ENCODE results near the gene DAB2IP.
"Not testable (repeated sequence)": the region's sequence is repeated elsewhere in the genome, so short reads cannot be mapped to it uniquely, and the experiment has no call there.

Gene DAB2IP

DNA sequence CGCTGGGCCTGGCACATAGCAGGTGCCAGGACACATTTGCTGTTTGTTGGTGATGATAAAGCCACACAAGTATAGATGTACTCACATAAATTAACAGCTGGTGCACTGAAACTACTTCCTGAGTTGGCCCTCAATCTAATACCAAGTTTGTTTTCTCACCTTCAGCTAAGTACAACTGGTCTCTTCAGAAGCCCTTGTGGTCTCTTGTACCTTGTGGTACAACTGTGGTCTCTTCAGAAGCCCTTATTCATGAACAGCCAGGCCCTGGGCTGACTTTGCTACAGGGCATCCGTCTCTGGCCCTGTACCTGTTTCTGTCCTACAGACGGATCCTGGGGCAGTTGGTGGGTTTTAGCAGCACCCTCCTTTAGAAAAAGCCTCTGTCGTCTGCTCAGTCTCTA is 81.5 kb downstream of the DAB2IP start:
- peaks cover 11% of the 10 kb centered on the region for H3K27me3 Mint-ChIP-seq
- H3K4me3 Mint-ChIP-seq: no peak overlapping the region
- no peaks in the 10 kb centered on the region for H3K9me3 Mint-ChIP-seq (ENCODE audit: low read depth)
- no peaks in the 10 kb centered on the region for H3K36me3 Mint-ChIP-seq
- H3K4me1 Mint-ChIP-seq (ENCODE audit: low read depth): peaks cover 9% of the 10 kb centered on the region
- no peak overlapping the region for H3K27ac Mint-ChIP-seq

DNA sequence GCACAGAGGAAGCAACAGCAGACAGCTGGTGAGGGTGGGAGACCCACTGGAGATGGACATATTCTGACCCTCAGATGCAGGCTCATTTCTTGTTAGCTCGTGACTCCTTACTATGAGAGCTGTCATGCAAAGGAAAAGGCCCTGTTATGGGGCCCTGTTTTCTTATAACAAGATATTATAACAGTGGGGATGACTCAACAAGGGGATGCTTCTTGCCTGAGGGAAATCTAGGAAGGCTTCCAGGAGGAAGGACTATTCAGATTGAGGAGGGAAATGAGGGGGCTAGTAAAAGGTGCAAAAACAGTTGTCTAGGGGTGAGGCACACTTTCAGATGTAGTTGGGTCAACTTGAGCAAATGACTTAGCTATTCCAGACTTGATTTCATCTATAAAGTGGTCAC is 83.0 kb downstream of the DAB2IP start:
- peaks cover 9% of the 10 kb centered on the region for H3K4me1 Mint-ChIP-seq (ENCODE audit: low read depth)
- no peak overlapping the region for H3K27ac Mint-ChIP-seq
- H3K36me3 Mint-ChIP-seq: no peaks in the 10 kb centered on the region
- no peak overlapping the region for H3K4me3 Mint-ChIP-seq
- H3K9me3 Mint-ChIP-seq (ENCODE audit: low read depth): no peaks in the 10 kb centered on the region
- H3K27me3 Mint-ChIP-seq: peaks cover 11% of the 10 kb centered on the region

DNA sequence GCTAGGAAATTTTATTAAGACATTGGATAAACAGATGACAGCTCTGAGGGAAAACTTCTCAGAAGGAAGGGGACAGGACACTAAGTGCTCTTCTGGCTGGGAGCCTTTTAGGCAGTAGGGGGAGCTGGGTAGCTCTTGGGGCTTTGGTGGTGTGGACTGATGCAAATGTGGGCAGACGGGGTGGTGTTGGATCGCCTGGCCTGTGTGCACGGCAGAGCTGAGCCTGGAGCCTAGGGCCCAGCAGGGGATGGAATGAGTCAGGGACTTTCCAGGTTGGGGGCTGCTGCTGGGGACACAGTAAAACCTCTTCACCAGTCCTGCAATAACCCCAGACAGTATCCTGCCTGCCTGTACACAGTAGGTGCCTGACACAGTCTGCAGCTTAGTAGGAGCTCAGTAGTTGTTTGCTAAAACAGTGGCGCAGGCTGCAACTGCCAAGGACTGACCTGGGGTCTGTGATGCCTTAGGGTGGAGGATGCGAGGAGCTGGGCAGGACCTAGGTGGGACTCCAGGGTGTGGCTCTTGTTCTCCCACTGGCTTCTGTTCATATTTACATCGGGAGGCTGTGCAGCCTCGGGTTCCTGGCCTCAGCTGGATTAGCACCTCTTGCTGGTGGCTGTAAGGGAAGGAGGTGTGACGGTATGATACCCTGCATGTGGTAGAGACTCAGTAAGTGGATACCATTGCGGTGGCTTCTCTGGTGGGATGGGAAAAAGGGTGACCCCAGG is 83.8 kb downstream of the DAB2IP start:
- H3K36me3 Mint-ChIP-seq: no peaks in the 10 kb centered on the region
- no peak overlapping the region for H3K4me3 Mint-ChIP-seq
- peaks cover 9% of the 10 kb centered on the region for H3K4me1 Mint-ChIP-seq (ENCODE audit: low read depth)
- H3K27me3 Mint-ChIP-seq: peaks cover 11% of the 10 kb centered on the region
- H3K9me3 Mint-ChIP-seq (ENCODE audit: low read depth): no peaks in the 10 kb centered on the region
- H3K27ac Mint-ChIP-seq: no peak overlapping the region

DNA sequence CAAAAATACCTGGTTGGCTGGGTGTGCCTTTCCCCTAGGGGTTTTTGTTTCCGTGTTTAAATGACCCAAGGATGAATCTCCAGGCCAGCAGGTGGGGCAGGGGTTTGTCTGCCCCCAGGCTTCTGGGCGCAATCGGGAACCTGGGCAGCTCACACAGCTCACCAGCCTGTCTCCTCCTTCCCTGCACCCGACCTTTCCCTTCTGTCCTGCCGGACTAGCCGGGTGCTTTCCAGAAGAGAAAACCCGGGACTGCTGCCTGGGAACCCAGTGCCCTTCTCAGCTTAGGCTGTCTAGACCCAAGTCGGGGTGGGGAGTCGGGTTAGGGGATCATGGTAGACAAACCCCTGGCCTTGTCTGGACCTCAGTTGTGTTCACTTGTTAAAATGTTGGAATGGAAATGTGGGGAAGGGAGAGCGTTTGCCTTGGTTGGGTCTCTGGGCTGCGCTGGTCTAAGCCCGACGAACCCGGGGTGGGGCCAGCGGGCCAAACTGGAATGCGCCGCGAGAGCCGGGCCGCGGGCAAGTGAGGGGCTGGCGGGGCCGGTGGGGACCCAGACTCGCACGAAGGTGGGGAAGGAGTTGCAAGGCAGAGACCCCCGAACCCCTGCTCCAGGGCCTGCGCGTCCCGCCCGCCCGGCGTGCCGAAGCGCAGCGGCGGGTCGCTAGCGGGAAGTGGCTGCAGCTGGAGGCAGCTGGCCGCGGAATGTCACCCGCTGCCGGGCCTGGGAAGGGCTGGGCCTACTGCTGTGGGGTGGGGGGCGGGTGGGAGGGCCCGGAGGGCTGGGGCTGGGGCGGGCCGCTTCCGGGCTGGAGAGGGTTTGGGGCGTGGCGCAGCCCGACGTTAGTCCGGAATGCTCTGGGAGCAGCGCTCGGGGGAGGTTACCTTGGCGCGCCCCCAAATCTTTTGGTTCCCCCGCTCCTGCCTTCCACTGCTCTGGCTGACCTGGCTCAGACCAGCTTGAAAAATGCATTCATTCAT is 84.6 kb downstream of the DAB2IP start:
- Mint-ChIP-seq H3K4me3 (peak overlapping the region; percentile 46), H3K36me3 (no peaks in the 10 kb centered on the region), H3K4me1 (ENCODE audit: low read depth) (peaks cover 9% of the 10 kb centered on the region), H3K9me3 (ENCODE audit: low read depth) (no peaks in the 10 kb centered on the region), H3K27me3 (peaks cover 11% of the 10 kb centered on the region), H3K27ac (no peak overlapping the region)

DNA sequence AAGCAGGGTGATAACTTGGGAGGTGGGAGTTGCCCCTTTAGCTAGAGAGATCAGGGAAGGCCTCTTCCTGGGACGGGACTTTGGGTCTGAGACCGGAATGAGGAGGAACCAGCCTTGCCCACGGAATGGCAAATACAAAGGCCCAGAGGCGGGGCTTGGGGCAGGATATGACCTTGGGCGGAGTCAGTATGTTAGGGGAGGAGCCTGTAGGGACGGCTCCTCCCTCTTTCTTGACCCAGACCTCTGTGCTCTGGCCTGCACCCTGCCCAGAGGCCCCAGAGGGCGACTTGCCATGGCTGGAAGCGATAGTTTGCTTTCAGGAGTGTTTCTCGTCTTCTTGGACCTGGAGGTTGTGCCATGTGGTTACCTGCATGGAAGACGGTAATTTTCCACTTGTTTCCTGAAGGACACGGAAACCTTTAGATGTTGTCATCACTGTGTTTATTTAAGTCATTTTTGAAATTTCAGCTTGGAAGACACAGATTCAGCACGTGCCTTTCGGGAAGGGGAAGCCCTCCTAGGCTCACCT is 85.6 kb downstream of the DAB2IP start:
- Mint-ChIP-seq H3K27ac (peak overlapping the region; percentile 46), H3K36me3 (no peaks in the 10 kb centered on the region), H3K4me1 (ENCODE audit: low read depth) (peaks cover 9% of the 10 kb centered on the region), H3K4me3 (peak overlapping the region; percentile 46), H3K9me3 (ENCODE audit: low read depth) (no peaks in the 10 kb centered on the region), H3K27me3 (peaks cover 11% of the 10 kb centered on the region)

DNA sequence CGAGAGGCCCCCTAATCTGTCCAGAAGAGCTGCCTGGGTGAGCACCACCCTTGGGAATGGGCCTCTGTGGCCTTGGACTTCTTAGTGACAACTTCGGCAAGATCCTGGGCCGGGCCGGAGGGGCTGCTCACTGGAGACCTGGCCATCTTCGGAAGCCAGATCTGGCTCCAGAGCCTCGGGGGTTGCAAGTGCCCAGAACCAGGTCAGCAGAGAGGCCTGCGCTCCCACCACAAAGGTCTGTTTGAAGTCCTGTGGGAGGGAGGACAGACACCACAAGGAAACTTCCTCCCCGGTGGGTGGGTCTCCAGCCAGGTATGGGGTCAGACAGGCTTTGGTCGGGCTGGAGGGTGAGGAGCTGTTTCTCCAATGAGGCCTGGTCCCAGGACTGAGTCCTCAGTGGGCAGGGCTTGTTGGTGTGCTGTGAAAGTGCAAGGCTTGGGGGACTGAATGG is 86.1 kb downstream of the DAB2IP start:
- H3K27me3 Mint-ChIP-seq: peaks cover 11% of the 10 kb centered on the region
- H3K27ac Mint-ChIP-seq: no peak overlapping the region
- peaks cover 6% of the 10 kb centered on the region for H3K4me1 Mint-ChIP-seq (ENCODE audit: low read depth)
- H3K9me3 Mint-ChIP-seq (ENCODE audit: low read depth): no peaks in the 10 kb centered on the region
- no peaks in the 10 kb centered on the region for H3K36me3 Mint-ChIP-seq
- H3K4me3 Mint-ChIP-seq: no peak overlapping the region

DNA sequence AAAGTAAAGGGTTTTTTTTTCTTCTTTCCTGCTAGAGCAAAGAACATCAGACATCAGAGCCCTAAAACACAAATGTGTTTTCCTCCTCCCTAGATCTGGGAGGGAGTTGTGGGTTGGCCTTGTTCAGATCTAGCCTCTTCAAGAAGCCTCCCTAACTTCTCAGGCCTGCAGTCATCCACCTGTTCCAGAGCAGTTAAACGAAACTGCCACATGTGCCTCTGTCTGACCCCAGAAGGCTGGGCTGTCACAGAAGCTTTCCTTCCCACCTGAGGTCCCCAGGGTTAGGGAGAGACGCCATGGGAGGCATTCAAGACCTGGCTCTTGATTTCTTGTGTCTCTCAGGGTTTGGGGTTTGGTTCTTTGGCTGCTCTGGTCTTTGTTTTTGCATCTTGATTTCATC is 87.0 kb downstream of the DAB2IP start:
- H3K4me3 Mint-ChIP-seq: no peak overlapping the region
- no peak overlapping the region for H3K27ac Mint-ChIP-seq
- no peaks in the 10 kb centered on the region for H3K9me3 Mint-ChIP-seq (ENCODE audit: low read depth)
- peaks cover 6% of the 10 kb centered on the region for H3K4me1 Mint-ChIP-seq (ENCODE audit: low read depth)
- H3K27me3 Mint-ChIP-seq: peaks cover 11% of the 10 kb centered on the region
- no peaks in the 10 kb centered on the region for H3K36me3 Mint-ChIP-seq

DNA sequence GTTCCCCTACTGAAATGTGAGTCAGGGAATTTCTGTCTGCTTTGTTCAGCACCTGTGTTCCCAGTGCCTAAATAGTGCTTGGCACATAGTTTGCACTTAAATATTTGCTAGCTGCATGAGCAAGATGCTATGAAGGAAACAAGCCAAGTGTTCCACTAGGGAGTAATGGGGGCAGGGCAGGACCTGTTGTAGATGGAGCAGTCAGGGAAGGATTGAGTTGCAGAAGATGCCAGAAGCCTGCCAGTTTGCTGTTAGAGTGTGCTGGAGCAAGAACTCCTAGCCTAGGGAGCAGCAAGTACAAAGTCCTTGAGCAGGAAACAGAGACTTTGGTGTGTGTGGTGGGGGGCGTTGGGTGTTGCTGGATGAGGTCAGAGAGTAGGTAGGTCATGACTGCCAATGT is 87.5 kb downstream of the DAB2IP start:
- Mint-ChIP-seq H3K27ac (no peak overlapping the region), H3K4me1 (ENCODE audit: low read depth) (peaks cover 6% of the 10 kb centered on the region), H3K36me3 (no peaks in the 10 kb centered on the region), H3K27me3 (peaks cover 9% of the 10 kb centered on the region), H3K9me3 (ENCODE audit: low read depth) (no peaks in the 10 kb centered on the region), H3K4me3 (no peak overlapping the region)

DNA sequence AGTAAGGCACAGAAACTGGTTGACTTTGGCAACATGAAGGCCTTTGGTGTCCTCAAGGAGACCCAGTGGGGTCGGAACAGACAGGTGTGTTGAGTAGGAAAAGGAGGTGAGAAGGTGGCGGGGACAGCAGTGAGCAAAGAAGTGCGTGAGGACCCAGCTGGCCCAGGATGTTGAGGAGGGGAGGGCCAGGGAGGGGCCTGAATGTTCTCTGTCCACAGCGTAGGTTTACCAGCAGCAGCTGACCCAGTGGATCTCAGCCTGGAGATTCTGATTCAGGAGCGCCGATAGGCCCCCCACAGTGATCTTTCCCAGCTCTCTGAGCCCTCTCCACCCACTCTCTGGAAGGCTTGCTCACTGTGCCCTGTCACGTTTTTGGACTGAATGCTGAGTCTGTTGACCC is 88.5 kb downstream of the DAB2IP start:
- no peaks in the 10 kb centered on the region for H3K9me3 Mint-ChIP-seq (ENCODE audit: low read depth)
- no peaks in the 10 kb centered on the region for H3K36me3 Mint-ChIP-seq
- no peak overlapping the region for H3K27ac Mint-ChIP-seq
- H3K27me3 Mint-ChIP-seq: peaks cover 6% of the 10 kb centered on the region
- H3K4me3 Mint-ChIP-seq: no peak overlapping the region
- peaks cover 6% of the 10 kb centered on the region for H3K4me1 Mint-ChIP-seq (ENCODE audit: low read depth)

DNA sequence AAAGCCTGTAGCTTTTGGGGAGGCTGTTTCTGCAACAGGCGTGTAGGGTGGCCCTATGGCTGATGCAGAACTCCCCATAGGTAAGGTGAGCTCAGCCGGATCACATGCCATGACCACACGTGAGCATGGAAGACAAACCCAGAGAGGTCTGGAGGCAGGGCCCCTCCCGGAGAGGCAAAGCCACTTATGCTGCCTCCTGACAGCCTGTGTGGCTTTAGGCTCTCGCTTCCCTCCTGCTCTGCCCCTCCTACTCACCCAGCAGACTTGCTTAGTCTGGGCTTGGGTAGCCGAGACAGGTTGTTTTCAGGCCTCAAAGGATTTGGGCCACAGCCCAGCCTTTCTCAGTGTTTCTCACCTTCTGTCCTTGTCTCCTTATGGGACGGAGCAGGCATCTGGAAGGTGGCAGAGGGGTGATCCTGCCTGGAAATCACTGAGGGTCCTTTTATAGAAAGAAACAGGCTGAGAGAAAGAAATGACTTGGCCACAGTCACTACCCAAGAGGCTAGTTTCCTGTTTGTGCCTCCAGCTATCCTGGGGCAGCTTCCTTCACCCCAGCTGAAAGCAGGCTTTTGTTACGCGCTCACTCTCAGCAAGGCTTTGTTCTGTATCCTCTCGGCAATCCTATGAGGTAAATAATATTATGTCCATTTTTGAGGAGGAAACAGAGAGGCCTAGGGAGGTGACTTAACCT is 89.9 kb downstream of the DAB2IP start:
- Mint-ChIP-seq H3K27ac (no peak overlapping the region), H3K9me3 (ENCODE audit: low read depth) (no peaks in the 10 kb centered on the region), H3K4me1 (ENCODE audit: low read depth) (peaks cover 5% of the 10 kb centered on the region), H3K27me3 (peaks cover 3% of the 10 kb centered on the region), H3K4me3 (no peak overlapping the region), H3K36me3 (no peaks in the 10 kb centered on the region)

DNA sequence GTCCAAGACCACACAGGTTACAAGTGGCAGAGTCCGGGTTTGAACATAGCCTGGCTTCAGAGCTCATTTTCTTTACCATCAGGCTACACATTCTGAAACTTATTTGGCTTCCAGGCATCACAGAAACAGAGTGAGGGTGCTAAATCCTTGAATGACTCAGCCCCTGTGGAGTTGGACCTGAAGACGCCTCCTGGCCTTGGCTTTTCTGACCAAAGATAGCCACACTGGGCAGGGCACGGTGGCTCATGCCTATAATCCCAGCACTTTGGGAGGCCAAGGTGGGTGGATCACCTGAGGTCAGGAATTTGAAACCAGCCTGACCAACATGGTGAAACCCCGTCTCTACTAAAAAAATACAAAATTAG is 90.5 kb downstream of the DAB2IP start:
- not testable (repeated sequence) for H3K27ac Mint-ChIP-seq; H3K9me3 Mint-ChIP-seq (ENCODE audit: low read depth); H3K4me3 Mint-ChIP-seq; H3K36me3 Mint-ChIP-seq; H3K27me3 Mint-ChIP-seq; H3K4me1 Mint-ChIP-seq (ENCODE audit: low read depth)

DNA sequence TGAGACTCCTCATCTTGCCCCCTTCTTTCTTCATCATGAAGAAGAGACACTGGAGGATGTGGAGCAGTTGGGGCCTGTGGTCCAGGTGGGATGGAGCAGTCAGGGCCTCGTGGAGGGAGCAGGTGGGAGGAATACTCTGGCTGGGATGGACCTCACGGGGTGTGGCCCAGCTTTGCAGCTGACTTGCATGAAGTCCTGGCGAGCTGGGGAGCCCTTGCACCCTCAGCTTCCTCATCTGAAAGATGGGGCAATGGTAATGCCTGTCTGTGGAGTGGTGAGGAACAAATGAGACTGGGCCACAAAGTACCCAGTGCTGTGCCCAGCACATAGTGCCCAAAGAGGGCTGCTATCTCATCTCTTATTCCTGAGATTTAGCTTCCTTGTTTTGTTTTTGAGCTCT is 91.5 kb downstream of the DAB2IP start:
- peaks cover 9% of the 10 kb centered on the region for H3K4me1 Mint-ChIP-seq (ENCODE audit: low read depth)
- no peak overlapping the region for H3K4me3 Mint-ChIP-seq
- H3K27ac Mint-ChIP-seq: no peak overlapping the region
- H3K9me3 Mint-ChIP-seq (ENCODE audit: low read depth): no peaks in the 10 kb centered on the region
- no peaks in the 10 kb centered on the region for H3K36me3 Mint-ChIP-seq
- no peaks in the 10 kb centered on the region for H3K27me3 Mint-ChIP-seq

DNA sequence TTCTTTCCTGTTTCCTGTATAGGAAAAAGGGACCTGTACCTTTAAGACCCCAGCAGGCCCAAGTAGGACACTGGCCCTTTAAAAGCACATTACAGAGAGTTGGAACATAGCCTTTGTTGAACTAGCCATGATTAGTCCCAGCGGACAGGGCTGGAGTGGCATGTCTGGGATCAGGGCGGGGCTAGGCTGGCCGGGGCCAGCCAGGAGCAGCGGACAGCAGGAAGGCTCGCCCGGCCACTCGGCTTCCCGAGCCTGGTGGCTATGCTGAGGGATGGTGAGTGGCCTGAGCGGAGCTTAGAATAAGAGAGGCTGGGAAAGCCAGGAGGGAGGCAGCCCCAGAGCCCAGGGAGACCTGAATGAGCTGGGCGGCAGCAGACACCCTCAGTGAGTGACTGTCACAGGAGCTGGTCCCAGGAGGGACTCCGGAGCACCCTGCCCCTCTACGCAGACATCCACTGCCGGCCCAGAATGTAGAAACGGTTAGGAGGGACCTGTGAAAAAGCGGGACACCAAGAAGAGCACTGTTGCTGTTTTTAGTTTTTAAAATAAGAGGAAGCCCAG is 92.1 kb downstream of the DAB2IP start:
- H3K9me3 Mint-ChIP-seq (ENCODE audit: low read depth): no peaks in the 10 kb centered on the region
- peaks cover 15% of the 10 kb centered on the region for H3K4me1 Mint-ChIP-seq (ENCODE audit: low read depth)
- no peak overlapping the region for H3K4me3 Mint-ChIP-seq
- no peaks in the 10 kb centered on the region for H3K27me3 Mint-ChIP-seq
- no peaks in the 10 kb centered on the region for H3K36me3 Mint-ChIP-seq
- H3K27ac Mint-ChIP-seq: no peak overlapping the region

DNA sequence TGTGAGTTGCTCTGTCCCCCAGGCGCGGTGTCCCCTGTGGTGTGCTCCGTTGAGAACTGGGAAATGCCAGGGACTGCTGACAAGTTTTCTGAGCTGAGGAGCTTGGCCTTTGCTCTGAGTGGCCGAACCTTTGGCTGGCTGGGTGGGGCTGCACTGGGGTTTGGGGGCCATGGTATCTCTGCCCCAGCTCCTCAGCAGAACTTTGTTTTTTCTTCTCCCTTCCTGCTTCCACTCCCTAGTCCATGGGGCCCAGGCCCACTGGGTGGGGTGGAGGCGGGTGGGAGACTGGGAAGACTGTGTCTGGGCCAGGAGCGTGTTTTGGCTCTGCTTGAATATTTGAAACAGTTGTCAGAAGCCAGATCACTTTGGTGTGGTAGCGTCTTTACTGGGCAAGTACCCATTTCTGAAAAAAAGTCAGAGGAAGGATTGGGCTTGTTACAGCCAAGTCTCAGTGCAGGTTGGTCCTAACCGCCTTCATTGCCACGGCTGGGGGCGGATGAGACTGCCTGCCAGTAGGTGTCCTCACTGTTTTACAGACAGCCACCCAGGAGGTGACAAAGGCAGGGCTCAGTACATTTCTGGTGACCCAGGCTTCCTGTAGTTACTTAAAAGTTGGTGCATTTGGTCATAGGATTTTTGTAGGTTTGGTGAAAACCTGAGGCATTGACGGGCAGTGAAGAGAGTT is 92.7 kb downstream of the DAB2IP start:
- Mint-ChIP-seq H3K27me3 (no peaks in the 10 kb centered on the region), H3K9me3 (ENCODE audit: low read depth) (no peaks in the 10 kb centered on the region)

More for the DNA sequence above, 92.7 kb downstream of the DAB2IP start:
- H3K27ac Mint-ChIP-seq: no peak overlapping the region
- H3K4me1 Mint-ChIP-seq (ENCODE audit: low read depth): peaks cover 17% of the 10 kb centered on the region
- no peaks in the 10 kb centered on the region for H3K36me3 Mint-ChIP-seq
- H3K4me3 Mint-ChIP-seq: no peak overlapping the region
